HG02885 (cell line): ENCODE measurements around the gene ITGA11.

Source experiments
- ATAC-seq: cut with Tn5 transposase; IDR thresholded peaks from one replicate; pipeline ENCODE4 v1.9.1; 2021; ENCODE audit warnings: mild to moderate bottlenecking; ENCODE audit not compliant: unreplicated experiment, poor library complexity

The ITGA11 gene

DNA sequence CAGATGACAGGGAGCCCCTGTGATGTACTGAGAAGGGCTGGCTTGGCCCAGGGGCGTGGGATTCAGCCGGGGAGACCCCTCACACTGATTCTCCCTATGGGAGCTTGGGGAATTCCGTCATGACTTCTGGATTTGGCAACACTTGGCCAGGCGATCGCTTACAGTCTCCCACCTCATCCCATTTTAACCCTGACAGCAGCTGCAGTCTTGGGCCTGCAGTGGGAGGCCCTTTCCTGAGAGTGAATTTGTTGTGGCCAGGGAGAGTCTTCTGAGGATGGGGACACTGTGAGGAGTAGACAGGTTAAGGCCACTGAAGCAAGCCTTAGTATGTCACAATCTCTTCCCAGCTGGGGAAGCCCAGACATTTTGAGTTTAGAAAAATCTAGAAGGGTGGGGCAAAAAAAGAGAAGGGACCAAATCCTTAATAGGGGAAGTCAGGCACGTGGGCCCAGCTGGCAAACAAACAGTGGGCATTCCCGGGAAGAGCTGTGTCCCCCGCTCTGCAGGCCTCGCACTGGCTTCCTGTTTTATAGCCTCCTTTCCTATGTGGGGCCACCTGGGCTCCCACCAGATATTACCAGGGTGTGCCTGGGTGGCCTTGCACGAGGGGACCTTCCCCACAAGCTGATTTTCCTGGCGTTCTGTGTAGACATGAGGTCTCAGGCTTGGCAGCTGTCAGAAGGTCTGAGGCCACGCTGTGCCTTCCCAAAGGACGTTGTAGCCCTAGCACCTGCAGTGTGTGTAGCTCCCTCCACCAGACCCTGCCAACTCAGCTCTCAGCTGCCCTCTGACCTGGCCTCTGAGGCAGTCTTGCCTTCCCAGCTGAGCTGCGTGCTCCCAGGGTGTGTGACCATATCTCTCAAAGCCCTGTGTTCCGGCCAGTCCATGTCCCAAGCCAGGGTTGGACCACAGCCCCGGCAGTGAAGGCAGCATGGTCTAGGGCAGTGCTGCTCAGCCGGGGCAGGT lies 89.9 kb downstream of the ITGA11 start:
- ATAC-seq: no peak

DNA sequence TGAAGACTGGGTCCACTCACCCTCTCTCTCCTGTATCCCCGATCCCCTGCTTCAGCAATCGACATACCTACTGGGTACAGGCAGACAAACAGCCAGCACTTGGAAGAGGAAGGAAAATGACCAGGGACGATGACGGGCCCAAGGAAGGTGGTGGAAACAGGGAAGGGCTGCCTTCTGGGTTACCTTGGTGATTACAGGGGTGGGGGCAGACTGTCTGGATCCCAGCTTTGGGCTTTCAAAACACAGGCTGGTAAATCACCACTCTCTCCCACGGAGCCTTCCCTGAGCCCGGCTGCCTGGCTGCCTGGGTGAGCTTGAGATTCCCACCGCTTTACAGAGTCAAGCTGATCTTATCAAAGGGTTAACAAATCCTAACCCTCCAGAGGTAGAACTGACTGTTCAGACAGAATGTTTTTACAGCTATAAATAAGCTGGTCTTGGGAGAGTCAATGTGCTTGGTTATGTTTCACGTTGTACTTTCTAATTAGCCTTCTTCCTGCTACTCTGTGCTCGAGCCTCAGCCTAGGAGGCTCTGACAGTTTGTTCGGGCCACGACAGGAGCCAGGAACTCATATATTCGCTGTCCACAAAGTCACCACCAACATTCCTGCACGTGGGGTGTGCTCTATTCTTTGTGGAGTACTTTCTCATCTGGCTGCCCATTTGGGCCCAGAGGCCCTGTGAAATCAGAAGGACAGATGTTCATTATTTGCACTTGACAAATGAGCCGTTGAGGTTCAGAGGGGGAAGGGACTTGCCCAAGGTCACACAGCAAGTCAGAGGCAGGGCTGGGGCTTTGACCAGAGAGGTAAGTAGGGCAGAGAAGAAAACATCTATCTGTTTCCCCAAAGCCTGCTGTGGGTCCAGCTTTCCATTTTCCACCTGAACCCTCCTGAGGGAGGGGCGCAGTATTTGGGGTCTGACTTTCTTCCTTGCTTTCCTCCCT lies 91.0 kb downstream of the ITGA11 start:
- ATAC-seq: no peak

DNA sequence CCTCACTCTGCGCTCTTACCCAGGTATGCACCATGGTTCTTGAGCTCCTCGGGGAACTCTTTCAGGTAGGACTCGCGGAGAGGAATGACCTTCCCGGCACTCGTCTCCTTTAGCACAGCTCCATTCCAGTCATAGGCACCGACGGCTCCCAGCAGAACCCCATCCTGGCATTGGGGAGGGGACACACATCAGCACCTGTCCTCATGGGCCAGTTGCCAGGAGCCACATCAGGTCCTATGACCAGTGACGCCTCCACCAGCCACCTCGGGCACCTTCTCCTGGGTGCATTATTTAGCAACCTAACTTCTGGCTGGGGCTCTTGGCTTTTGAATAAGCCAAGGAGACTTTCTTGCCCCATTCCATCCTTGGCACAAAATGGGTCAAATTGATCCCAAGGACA lies 92.5 kb downstream of the ITGA11 start:
- no peak for ATAC-seq

DNA sequence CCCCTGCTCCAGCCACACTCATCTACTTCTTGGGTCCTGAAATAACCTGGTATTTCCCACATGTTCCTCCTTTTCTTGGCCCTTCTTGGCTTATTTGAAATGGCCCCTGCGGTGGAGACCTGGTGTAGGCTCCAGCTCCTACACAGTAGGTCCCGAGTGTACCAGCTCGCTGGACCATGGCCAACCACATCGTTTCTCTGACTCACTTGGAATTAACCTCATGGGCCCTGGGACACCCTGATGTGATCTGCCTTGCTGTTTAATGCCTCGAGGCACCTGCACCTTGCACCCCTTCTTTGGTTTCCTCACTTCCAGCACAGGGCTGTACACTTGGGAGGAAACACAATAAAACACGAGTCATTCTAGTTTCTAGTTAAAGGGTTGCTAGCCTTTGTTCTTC lies 94.1 kb downstream of the ITGA11 start:
- no peak for ATAC-seq

DNA sequence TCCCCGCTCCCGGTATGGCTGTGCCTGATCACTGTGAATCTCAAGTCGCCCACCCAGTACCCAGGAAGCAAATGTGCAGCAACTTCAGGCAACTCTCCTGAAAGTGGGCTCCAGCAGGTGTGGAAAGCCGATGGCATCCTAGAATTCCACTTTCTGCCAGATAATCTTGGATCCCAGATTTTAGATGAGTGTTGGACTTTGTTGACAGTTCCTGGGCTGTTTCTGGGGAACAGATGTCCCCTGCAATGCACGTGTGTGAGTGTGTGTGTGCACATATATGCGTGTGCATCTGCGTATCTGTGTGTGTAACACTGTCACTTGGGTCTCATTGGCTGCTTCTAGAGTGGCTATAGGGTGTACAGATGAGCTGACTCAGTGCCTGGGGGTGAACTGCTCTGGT lies 95.4 kb downstream of the ITGA11 start:
- no peak for ATAC-seq

DNA sequence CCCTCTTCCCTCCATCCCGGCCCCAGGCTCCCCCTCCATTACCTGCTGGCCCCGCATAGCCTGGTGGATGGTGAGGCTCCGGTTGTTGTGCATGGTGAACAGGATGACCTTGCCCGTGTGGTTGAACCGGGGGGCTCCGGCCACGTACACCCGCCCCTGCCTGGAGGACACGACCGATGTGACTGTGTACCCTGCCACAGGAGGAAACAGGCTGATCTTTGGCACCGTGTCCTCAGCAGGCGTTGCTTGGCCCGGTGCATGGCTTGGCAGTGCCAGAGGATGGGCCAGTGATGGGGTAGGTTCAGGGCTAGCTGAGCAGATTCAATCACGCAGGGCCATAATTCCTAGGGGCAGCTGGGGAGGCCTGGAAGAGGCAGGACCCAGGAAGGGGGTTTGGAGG lies 96.3 kb downstream of the ITGA11 start:
- ATAC-seq: no peak

DNA sequence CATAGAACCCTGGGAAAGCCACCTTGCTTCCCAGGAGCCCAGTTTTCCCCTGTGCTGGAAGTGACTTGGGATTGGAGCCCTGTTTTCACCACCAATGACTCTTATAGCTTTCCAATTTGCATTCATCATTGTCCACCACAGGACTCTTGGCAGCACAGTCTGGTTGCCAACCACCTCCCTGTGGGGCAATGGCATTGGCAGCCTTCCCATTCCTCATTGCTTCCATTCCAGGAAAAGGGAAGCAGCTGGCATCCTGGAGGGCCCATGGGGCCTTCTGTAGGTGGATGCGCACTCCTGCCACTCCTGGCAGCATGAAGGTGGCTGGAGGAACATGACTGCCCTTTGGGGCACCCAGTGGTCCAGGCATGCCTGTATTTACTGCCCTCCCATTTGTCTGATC lies 96.7 kb downstream of the ITGA11 start:
- no peak for ATAC-seq

DNA sequence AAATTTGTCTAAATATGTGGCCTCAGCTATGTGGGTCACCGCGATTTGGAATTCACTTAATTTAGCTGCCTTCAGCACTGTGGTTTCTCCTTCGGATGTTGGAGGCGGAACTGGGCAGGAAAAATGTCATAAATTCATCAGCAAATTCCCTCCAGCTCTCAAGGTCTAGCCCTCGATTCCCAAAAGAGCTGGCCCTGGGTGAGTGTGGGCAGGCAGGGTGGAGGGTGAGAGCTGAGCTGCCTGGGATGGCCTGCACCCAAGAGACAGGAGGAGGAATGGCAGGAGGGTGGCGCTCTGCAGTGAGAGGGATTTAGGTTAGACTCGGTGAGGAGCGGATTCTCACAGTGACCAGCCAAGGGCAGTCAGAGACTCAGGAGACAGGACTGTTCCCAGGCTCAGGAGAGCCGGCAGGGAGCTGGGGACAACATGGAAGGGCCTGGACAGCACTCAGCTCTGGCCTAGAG lies 97.3 kb downstream of the ITGA11 start:
- ATAC-seq: no peak

DNA sequence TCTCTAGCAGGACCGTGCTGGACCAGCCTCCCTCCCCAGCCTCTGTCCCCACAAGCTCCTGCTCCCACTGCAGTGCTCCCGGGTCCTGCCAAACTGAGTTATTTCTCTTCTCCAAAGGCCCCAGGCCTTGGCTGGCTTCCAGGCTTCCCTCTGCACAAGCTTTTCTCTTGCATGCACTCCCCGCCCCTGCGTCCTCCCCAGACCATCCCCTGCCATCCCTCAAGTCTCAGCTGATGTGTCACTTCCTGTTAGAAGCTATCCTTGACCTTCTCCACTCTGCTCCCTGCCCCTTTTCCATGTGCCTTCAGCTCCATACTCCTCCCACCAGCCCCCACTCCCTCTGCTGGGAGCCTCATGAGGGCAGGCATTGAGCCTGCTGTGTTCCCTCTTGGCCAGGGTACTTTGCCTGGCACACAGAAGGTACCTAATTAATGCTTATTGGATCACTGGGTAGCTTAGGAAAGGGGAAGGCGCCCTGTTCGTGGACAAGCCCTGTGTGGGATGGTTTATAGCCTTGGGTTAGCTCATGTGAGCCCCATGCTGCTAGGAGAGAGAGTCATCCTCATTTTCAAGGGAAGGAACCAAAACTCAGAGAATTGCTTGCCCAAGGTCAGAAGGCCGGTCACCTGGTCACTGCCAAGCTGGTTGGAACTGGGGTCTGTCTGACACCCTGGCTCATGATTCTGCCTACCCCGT lies 98.0 kb downstream of the ITGA11 start:
- ATAC-seq: no peak

DNA sequence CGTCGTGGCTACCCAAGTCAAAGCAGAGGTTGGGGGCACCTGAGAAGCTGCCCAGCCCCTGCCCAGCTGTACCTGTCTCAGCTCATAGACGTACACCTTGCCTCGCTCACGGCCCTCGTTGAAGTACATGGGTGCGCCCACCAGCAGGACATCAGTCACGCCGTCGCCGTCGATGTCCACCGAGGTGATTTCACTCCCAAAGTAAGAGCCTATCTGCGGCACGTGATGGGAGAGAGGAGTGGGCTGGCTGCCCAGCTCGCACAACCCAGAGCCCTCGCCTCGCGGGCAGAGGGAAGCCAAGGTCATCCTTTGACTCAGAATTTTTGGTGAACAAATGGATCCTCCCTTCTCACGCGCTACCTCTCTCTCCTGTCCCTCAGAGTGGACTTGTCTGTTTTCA lies 99.7 kb downstream of the ITGA11 start:
- ATAC-seq: no peak

DNA sequence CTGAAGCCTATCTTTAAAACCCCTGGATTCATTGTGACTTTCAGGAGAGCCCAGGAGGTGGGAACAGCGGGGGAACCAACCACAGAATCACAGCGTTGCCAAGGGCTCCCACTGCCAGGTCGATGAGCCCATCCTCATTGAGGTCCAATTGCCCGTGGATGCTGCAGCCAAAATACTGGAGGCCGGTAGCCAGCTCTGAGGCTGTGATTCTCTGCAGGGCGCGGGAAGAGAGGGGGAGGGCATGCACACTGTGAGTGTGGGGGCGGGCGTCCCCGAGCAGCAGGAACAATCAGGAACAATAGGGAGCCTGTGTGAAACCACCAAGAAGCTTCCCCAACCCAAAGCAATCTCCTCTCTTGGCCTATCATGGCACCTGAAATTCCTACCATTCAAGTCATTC lies 101.1 kb downstream of the ITGA11 start:
- no peak for ATAC-seq

DNA sequence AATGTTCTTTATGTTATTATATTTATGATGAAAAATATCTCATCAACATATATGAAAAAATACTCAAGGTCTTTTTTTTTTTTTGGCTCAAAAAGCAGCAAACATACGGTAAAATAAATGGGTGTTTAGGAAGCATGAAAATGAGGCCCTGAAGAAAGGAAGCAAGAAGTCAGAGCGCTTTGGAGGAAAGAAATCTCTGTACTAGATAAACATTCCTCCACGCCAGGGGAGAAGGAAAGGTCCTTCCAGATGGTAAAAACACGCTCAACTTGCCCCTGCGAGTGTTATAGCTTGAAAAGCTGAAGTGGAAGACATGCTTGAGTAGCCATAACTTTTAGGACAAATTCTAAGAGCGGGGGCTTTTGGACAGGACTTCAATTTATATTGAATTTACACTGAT lies 101.5 kb downstream of the ITGA11 start:
- no peak for ATAC-seq

DNA sequence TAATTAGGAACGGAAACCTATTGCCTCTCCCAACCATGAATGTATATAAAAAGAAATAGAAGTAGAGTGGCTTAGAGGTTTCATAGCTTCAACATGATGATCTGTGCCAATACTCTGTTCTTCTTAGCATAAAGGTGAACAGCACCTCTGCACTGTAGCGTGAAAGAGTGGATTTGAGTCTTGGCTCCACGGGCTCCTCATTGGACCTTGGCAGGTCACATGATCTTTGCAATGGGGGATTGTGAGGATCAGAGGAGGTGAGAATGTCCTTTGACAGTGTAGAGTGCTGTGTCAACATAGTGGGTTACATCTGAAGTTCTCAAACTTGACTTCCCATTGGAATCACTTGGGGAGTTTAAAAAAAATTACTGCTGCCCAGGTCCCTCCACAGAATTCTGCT lies 103.0 kb downstream of the ITGA11 start:
- ATAC-seq: no peak

DNA sequence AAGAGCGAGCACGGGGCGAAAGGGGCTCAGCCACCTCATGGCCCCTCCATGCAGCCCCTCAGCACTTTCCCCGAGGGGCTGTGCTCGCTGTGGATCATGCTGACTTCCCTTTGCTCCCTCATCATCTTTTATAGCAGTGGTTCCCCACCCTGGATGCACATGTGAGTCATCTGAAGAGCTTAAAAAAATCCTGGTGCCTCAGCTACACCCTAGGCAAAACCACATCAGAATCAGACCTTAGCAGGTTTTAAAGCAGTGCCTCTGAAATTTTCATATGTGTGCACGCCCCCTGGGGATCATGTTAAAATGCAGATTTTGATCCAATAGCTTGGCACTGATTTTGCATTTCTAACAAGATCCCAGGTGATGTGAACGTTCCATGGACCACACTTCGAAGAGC lies 103.5 kb downstream of the ITGA11 start:
- ATAC-seq: no peak

DNA sequence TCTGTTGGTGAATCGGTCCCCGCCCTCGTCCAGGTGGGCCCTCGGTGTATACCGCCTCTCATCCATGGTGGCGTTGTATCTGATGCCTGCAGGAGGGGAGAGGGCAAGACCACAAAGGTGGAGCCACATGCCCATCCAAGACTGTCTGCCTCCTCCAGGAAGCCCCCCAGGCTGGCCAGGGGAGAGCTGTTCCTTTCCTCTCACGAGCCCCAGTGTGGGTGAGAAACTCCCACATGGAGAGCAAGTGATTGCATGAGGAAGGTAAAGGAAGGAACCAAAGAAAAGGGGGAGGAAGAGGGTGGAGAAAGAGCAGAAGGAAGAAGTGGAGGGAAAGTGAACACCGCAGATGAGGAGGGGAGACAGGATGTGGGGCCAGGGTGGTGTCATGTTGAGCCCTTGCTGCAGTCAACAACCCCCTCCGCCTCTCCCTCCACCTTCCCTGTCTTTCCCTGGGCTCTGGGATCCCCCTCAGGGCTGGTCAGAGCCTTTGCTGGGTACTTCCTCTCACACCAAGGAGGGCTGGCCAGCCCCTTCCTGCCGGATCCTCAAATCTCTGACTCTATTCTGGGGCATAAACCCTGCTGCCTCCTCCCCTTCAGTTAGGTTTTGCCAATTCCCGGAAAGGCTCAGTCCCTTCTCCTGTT lies 105.1 kb downstream of the ITGA11 start:
- no peak for ATAC-seq

DNA sequence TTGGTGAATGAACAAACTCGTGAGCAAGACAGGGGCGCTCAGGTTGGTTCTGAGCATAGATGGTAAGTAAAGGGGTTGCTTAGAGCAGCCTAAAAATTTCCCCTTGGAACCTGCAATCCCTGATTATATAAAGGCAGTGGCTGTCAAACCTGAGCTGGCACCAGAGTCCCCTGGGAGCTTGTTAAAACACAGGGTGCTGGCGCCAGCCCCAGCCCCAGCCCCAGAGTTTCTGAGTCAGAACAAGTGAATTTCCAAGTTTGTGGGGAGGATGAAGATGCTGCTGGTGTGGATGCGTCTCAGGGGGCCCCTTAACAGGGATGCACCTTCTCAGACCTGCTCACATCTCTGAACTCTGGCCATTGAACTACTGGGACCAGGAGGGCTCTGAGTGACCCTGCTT lies 106.2 kb downstream of the ITGA11 start:
- no peak for ATAC-seq

DNA sequence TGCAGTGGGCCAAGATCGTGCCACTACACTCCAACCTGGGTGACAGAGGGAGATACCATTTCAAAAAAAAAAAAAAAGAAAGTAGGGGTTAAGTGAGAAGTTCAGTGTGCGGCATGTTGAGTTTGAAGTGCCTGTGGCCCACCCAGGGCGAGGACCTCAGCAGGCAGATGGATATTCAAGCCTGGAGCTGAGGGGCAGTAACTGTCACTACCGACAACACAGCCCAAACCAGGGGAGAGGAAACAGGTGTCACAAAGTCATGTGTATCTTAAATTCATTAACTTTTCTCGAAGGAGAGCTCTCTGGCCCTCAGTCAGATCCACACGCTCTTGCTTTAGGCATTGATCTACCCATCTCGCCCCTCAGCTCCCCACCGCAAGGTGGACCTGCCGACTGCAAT lies 109.2 kb downstream of the ITGA11 start:
- ATAC-seq: no peak

DNA sequence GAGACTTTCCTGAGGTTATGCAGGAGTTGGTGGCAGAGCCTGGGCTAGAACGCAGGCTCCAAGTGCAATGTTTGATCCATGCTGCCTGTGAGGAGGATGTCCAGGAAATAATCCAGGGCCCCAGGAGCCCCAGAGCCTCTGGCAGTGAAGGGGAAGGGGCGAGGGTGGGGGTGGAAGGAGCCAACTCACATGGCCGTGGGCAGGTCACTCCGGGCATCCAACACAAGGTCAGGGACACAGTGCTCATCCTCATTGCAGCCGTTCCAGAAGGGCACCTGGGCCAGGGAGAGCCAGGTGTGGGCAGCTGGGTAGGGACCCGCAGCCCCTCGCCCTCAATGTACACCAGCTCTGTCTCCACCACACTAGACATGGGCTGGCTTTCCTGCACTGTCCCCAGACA lies 110.7 kb downstream of the ITGA11 start:
- no peak for ATAC-seq

DNA sequence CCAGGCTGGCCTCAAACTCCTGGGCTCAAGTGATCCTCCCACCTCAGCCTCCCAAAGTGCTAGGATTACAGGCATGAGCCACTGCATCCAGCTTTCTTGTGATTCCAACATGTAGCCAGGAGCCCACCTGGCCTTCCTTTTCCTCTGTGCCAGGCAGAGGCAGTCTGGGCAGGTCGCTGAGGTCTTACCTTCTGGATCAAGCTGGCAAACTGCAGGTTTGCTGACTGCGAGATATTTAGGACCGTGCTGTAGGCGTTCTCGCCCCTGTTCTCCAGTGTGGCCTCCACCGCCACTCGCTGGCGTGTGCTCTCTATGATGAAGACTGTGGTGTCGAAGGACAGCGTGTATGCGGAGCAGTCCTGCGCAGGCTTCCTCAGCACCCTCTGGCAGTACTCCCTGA lies 112.0 kb downstream of the ITGA11 start:
- ATAC-seq: no peak
